Stimulated activated CD4-positive, alpha-beta T cell treated with anti-CD3 and anti-CD28 coated beads, Interleukin-1b, Interleukin-23, amount 100 ng/mL, for 48 hours (primary cell): ENCODE measurements around the gene CCDC78.

Experiments used
- DNase-seq: peaks from one replicate; pipeline ENCODE4 v3.0.0-alpha.2; 2020

The CCDC78 gene

DNA sequence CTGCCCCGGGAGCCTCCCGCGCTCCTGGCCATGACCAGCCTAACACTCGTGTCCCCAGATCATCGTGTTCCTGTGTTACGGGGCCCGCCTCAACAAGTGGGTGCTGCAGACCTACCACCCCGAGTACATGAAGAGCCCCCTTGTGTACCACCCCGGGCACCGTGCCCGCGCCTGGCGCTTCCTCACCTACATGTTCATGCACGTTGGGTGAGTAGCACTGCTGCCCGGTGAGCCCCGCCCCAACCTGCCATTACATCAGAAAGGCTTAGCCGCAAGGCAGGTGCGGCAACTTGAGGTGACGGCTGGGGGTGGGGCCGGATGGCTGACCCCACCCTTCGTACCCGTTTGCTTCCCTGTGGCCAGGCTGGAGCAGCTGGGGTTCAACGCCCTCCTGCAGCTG is 49.3 kb downstream of the CCDC78 start:
- no peak for DNase-seq

DNA sequence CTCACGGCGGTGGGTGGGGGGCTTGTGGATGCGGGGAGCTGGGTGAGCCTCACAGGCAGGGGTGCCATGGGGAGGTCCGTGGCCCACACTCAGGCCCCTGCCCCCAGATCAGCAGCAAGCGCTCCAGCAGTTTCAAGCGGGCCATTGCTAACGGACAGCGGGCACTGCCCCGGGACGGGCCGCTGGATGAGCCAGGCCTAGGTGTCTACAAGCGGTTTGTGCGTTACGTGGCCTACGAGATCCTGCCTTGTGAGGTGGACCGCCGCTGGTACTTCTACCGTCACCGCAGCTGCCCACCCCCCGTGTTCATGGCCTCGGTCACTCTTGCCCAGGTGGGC is 49.7 kb downstream of the CCDC78 start:
- no peak for DNase-seq

DNA sequence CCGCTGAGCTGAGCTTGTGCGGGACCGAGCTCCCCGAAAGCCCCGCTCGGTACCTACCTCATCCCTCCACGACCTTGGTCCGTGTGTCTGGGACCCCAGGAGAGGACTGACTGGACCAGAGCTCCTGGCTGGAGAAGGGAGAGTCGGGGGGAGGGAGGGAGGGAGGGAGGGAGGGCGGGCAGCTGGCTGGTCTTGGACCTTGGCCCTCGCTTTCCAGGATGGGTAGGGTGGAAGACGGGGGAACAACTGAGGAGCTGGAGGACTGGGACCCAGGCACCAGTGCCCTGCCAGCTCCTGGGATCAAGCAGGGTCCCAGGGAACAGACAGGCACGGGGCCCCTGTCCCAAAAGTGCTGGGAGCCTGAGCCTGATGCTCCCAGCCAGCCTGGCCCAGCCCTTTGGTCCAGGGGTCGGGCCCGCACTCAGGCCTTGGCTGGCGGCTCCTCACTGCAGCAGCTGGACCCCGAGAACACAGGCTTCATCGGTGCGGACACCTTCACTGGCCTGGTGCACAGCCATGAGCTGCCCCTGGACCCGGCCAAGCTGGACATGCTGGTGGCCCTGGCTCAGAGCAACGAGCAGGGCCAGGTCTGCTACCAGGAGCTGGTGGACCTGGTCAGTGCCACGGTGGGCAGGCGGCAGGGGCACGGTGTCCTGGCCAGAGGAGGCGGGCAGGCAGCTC is 50.2 kb downstream of the CCDC78 start:
- DNase-seq, result no peak

DNA sequence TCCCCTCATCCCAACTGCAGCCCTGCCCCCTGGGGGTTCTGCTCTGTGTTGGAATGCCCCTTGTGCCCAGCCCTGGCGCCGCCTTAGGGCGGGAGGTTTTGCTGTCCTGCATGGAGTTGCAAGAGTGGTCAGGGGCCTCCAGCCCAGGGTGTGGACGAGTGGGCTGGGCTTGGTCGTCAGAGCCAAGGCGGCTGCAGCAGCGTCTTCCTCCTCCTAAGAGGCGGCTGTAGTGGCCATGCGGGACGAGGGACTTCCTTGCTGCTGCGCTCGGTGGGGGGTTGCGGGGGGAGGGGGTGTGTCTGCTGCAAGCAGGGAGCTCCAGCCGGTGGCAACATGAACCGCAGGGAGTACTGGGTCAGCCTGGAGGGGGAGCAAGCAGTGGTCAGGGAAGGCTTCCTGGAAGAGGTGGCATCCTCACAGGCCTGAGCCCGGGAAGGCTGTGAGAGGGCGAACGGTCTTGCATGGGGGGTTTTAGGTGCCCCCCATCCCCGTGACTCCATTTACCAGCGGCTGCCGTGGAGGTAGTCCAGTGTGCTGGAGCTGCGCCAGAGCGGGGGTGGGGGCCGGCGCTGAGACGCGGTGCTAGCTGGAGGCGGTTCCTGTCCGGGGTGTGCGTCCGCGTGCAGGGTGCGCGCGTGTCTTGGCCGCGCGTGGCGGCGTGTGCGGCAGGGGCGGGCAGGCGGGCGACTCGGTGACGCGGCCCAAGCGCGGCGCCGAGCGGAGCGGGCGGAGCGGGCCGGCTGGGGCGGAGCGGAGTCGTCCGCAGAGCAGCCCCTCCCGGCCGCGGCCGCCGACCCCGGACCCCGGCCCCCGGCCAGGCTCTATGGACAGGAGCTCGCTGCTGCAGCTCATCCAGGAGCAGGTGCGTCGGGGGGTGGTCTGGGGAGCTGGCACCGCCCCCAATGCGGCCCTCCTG is 51.0 kb downstream of the CCDC78 start, which contains the start of gene RHBDL1:
RHBDL1 (plus strand) TSS at position 704 of the 916 bp plus-strand sequence; CDS start at position 824, 120 bp downstream.
- DNase-seq, result no peak

DNA sequence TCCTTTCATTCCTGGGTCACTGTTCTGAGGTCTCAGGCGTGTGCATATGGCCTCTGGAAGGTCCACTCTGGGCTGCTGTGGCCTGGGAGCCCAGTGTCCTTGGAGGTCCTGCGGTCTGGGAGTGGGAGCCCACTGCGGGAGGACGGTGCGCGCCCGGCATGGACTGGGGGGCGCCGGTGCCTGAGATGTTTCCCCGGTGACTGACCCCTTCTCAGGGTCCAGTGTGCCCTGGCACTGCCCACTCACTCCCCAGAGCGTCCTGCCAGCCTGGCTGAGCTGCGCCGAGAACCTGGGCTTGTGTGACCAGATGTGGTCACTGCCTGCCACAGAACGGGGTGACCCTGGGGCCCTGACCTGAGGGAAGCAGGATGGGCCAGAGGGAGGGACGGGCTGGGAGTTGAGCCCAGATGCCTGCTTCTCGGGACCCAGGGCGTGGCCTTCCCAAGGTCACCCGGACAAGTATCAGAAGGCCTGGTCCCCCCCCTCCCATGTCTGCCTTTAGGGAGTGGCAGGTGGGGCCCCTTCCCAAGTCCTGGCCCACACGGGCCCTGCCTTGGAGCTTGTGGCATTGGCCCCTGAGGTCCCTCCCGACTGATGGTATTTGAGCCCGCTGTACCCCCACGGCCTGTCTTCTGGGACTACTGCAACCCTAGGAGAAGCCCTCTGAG is 51.9 kb downstream of the CCDC78 start:
- DNase-seq, result no peak

DNA sequence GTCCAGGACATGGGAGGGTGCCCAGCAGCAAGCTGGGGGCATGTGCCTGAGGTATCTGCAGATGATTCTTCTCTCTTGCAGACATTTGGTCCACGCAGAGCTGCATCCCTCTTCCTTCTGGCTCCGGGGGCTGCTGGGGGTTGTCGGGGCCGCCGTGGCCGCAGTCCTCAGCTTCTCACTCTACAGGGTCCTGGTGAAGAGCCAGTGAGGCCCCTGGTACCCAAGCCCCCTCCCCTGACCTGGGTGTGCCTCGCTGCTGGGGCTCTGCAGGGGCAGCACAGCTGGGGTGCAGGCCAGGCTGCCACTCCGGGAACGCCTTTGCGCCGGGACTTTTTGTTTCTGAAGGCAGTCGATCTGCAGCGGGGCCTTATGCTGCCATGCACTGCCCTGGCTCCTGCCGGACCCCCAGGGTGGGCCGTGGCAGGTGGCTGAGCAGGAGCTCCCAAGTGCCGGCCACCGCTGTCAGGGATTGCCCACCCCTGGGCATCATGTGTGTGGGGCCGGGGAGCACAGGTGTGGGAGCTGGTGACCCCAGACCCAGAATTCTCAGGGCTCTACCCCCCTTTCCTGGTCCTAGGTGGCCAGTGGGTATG is 52.7 kb downstream of the CCDC78 start:
- no peak for DNase-seq

DNA sequence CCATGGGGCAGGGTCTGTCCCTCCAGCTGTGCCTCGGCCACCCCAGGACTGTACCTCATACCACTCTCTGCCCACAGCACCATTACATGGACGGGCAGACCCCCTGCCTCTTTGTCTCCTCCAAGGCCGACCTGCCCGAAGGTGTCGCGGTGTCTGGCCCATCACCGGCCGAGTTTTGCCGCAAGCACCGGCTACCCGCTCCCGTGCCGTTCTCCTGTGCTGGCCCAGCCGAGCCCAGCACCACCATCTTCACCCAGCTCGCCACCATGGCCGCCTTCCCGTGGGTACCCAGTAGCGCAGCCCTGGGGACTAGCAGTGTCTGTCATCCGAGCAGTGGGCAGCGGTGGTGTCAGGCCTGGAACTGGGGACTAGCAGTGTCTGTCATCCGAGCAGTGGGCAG is 53.4 kb downstream of the CCDC78 start:
- no peak for DNase-seq
